ACC112 (cell line): ENCODE data around the gene WNT3A.

Experiments
- H2AFZ ChIP-seq: fragments of 200-600 bp; sonication (generic); one replicate; pipeline ENCODE4 v1.6.0; 2017; ENCODE audit warnings: antibody characterized with exemption, low read length; ENCODE audit not compliant: unreplicated experiment
- H3K27ac ChIP-seq: fragments of 200-600 bp; sonication (generic); 2 replicates; pipeline ENCODE4 v1.5.1; 2014; ENCODE audit warnings: low read depth, mild to moderate bottlenecking, antibody characterized with exemption, low read length, moderate library complexity
- H3K27me3 ChIP-seq: fragments of 200-600 bp; sonication (generic); 2 replicates; pipeline ENCODE4 v1.6.1; 2014; ENCODE audit warnings: mild to moderate bottlenecking, antibody characterized with exemption, low read length, moderate library complexity, mixed read lengths; ENCODE audit not compliant: insufficient read depth
- H3K36me3 ChIP-seq: fragments of 200-600 bp; sonication (generic); 2 replicates; pipeline ENCODE4 v1.6.1; 2016; ENCODE audit warnings: mild to moderate bottlenecking, antibody characterized with exemption, low read length, moderate library complexity, mixed read lengths; ENCODE audit not compliant: insufficient read depth
- H3K4me1 ChIP-seq: fragments of 200-600 bp; sonication (generic); one replicate; pipeline ENCODE4 v1.6.1; 2016; ENCODE audit warnings: low read length, mixed read lengths; ENCODE audit not compliant: insufficient read depth, unreplicated experiment, control insufficient read depth
- H3K4me3 ChIP-seq: fragments of 200-600 bp; sonication (generic); 2 replicates; pipeline ENCODE4 v1.5.1; 2014; ENCODE audit warnings: mild to moderate bottlenecking, low read depth, low read length
- H3K79me2 ChIP-seq: fragments of 200-600 bp; sonication (generic); one replicate; pipeline ENCODE4 v1.6.0; 2016; ENCODE audit warnings: low read length; ENCODE audit not compliant: control insufficient read depth, unreplicated experiment, insufficient read depth

The WNT3A gene

GRCh38 chr1:228007801-228008341 lies 1.1 kb downstream of the WNT3A start:
- H3K79me2 ChIP-seq, result no peaks in the 10 kb centered on the region
- H2AFZ ChIP-seq, result no peak overlapping the region
- H3K27me3 ChIP-seq, result peaks cover 82% of the 10 kb centered on the region
- no peaks in the 10 kb centered on the region for H3K36me3 ChIP-seq
- H3K4me3 ChIP-seq, result no peak overlapping the region
- H3K27ac ChIP-seq, result no peak overlapping the region
- peaks cover 2% of the 10 kb centered on the region for H3K4me1 ChIP-seq

GRCh38 chr1:228008391-228009115 lies 1.8 kb downstream of the WNT3A start:
- Histone ChIP-seq H3K27me3 (peaks cover 82% of the 10 kb centered on the region), H3K36me3 (no peaks in the 10 kb centered on the region), H3K27ac (no peak overlapping the region), H3K4me1 (peaks cover 2% of the 10 kb centered on the region), H3K4me3 (no peak overlapping the region), H2AFZ (no peak overlapping the region), H3K79me2 (no peaks in the 10 kb centered on the region)

- H3K79me2 ChIP-seq, result no peaks in the 10 kb centered on the region
- H3K4me3 ChIP-seq, result peak overlapping the region; percentile 0; the same call in 1 of the 2 replicates
- H3K36me3 ChIP-seq, result no peaks in the 10 kb centered on the region
- H2AFZ ChIP-seq, result no peak overlapping the region
- H3K4me1 ChIP-seq, result peaks cover 2% of the 10 kb centered on the region
- H3K27me3 ChIP-seq, result peaks cover 77% of the 10 kb centered on the region
- no peak overlapping the region for H3K27ac ChIP-seq
Observed at GRCh38 chr1:228009116-228009827, 2.5 kb downstream of the WNT3A start.

GRCh38 chr1:228009828-228010775 lies 3.3 kb downstream of the WNT3A start:
- H3K27me3 ChIP-seq, result peaks cover 69% of the 10 kb centered on the region
- H3K27ac ChIP-seq, result no peak overlapping the region
- H3K4me3 ChIP-seq, result peak overlapping the region; percentile 0; the same call in 1 of the 2 replicates
- H3K4me1 ChIP-seq, result peaks cover 9% of the 10 kb centered on the region
- H3K79me2 ChIP-seq, result no peaks in the 10 kb centered on the region
- H3K36me3 ChIP-seq, result no peaks in the 10 kb centered on the region
- no peak overlapping the region for H2AFZ ChIP-seq

GRCh38 chr1:228010921-228011320 lies 4.1 kb downstream of the WNT3A start:
- no peak overlapping the region for H2AFZ ChIP-seq
- no peak overlapping the region for H3K27ac ChIP-seq
- H3K36me3 ChIP-seq, result no peaks in the 10 kb centered on the region
- H3K79me2 ChIP-seq, result no peaks in the 10 kb centered on the region
- peaks cover 61% of the 10 kb centered on the region for H3K27me3 ChIP-seq
- H3K4me1 ChIP-seq, result peaks cover 11% of the 10 kb centered on the region
- H3K4me3 ChIP-seq, result no peak overlapping the region

GRCh38 chr1:228011721-228012311 lies 5.0 kb downstream of the WNT3A start:
- H3K4me1 ChIP-seq, result peaks cover 11% of the 10 kb centered on the region
- H3K36me3 ChIP-seq, result no peaks in the 10 kb centered on the region
- no peaks in the 10 kb centered on the region for H3K79me2 ChIP-seq
- H3K27me3 ChIP-seq, result peaks cover 54% of the 10 kb centered on the region
- H3K27ac ChIP-seq, result no peak overlapping the region
- no peak overlapping the region for H3K4me3 ChIP-seq
- H2AFZ ChIP-seq, result no peak overlapping the region

- Histone ChIP-seq H3K36me3 (no peaks in the 10 kb centered on the region), H3K4me3 (no peak overlapping the region), H3K27ac (no peak overlapping the region), H2AFZ (no peak overlapping the region), H3K79me2 (no peaks in the 10 kb centered on the region), H3K27me3 (peaks cover 46% of the 10 kb centered on the region), H3K4me1 (peaks cover 11% of the 10 kb centered on the region)
Observed at GRCh38 chr1:228012555-228012954, 5.8 kb downstream of the WNT3A start.

- Histone ChIP-seq H3K4me3 (no peak overlapping the region), H3K27me3 (peaks cover 39% of the 10 kb centered on the region), H3K27ac (no peak overlapping the region), H3K4me1 (peaks cover 11% of the 10 kb centered on the region), H3K79me2 (no peaks in the 10 kb centered on the region), H3K36me3 (no peaks in the 10 kb centered on the region), H2AFZ (no peak overlapping the region)
Observed at GRCh38 chr1:228013131-228013934, 6.5 kb downstream of the WNT3A start.

GRCh38 chr1:228013935-228014930 lies 7.4 kb downstream of the WNT3A start:
- Histone ChIP-seq H3K27me3 (peaks cover 30% of the 10 kb centered on the region), H3K27ac (no peak overlapping the region), H3K36me3 (no peaks in the 10 kb centered on the region), H3K79me2 (no peaks in the 10 kb centered on the region), H2AFZ (no peak overlapping the region), H3K4me1 (peaks cover 8% of the 10 kb centered on the region), H3K4me3 (no peak overlapping the region)
